Liver (tissue), 9 donors: ENCODE results near the gene ABLIM2. TPM values are rescaled to one million over a fixed set of nuclear protein-coding genes. Genes with fewer than 3 reads are reported as not detected.
A peak's percentile ranks its signal among the peaks of the same experiment; 100 is the strongest.

ENCODE experiments used
- DNase-seq: peaks from one replicate; pipeline ENCODE4 v3.0.0-alpha.2; 2017; ENCODE audit warnings: low spot score
- H3K27ac ChIP-seq, 2 donors: one replicate each; pipeline ENCODE4 v1.7.0; 2013; ENCODE audit warnings: inconsistent platforms in 2 of 2, low read length in 2 of 2, control low read depth in 1 of 2, low read depth in 1 of 2, mild to moderate bottlenecking in 1 of 2
- H3K27me3 ChIP-seq, 4 donors: one replicate each; pipeline versions ENCODE4 v1.6.1 to v1.7.0; 2013; ENCODE audit warnings: low read length in 3 of 4, inconsistent platforms in 1 of 4, mild to moderate bottlenecking in 1 of 4, moderate library complexity in 1 of 4; ENCODE audit not compliant: control insufficient read depth in 4 of 4, insufficient read depth in 4 of 4
- H3K36me3 ChIP-seq, 4 donors: one replicate each; pipeline versions ENCODE4 v1.6.1 to v1.7.0; 2013; ENCODE audit warnings: low read length in 3 of 4, mild to moderate bottlenecking in 3 of 4, low read depth in 1 of 4, moderate library complexity in 1 of 4; ENCODE audit not compliant: control insufficient read depth in 4 of 4, insufficient read depth in 3 of 4
- H3K4me1 ChIP-seq, 4 donors: one replicate each; pipeline versions ENCODE4 v1.6.1 to v1.7.0; 2013; ENCODE audit warnings: low read length in 3 of 4, mild to moderate bottlenecking in 3 of 4, moderate library complexity in 1 of 4; ENCODE audit not compliant: control insufficient read depth in 4 of 4, insufficient read depth in 4 of 4
- H3K4me3 ChIP-seq, 3 donors: one replicate each; pipeline versions ENCODE4 v1.6.1 to v1.7.0; 2013; ENCODE audit warnings: low read length in 3 of 3, control low read depth in 1 of 3, low read depth in 1 of 3, mild to moderate bottlenecking in 1 of 3
- H3K9ac ChIP-seq, 2 donors: one replicate each; pipeline ENCODE4 v1.7.0; 2013; ENCODE audit warnings: low read length in 2 of 2, mild to moderate bottlenecking in 2 of 2, moderate library complexity in 2 of 2, control low read depth in 1 of 2, low read depth in 1 of 2
- H3K9me3 ChIP-seq, 4 donors: one replicate each; pipeline versions ENCODE4 v1.6.1 to v1.7.0; 2013; ENCODE audit warnings: low read length in 3 of 4; ENCODE audit not compliant: control insufficient read depth in 4 of 4
- ATF3 ChIP-seq: IDR thresholded peaks from 2 replicates; pipeline ENCODE4 v1.6.1; 2016; ENCODE audit warnings: antibody characterized with exemption
- CTCF ChIP-seq: fragments of 150-350 bp; IDR thresholded peaks from 2 replicates; pipeline ENCODE4 v1.5.1; 2017; ENCODE audit warnings: improper control_type of control experiment, low read depth, low read length; ENCODE audit not compliant: missing input control
- FOXA1 ChIP-seq: IDR thresholded peaks from 2 replicates; pipeline ENCODE4 v1.6.1; 2016; ENCODE audit warnings: antibody characterized with exemption
- FOXA2 ChIP-seq: IDR thresholded peaks from 2 replicates; pipeline ENCODE4 v1.6.1; 2016; ENCODE audit warnings: antibody characterized with exemption
- GABPA ChIP-seq, 2 donors: IDR thresholded peaks in 1 of 2; conservative IDR thresholded peaks in 1 of 2; 2 replicates each; pipeline ENCODE4 v1.6.1; 2016; ENCODE audit warnings: antibody characterized with exemption in 2 of 2, mild to moderate bottlenecking in 1 of 2, moderate library complexity in 1 of 2
- NR2F2 ChIP-seq: IDR thresholded peaks from 2 replicates; pipeline ENCODE4 v1.6.1; 2016; ENCODE audit warnings: antibody characterized with exemption
- RAD21 ChIP-seq, 2 donors: IDR thresholded peaks; 2 replicates each; pipeline ENCODE4 v1.6.1; 2016; ENCODE audit warnings: antibody characterized with exemption in 2 of 2, mild to moderate bottlenecking in 2 of 2
- REST ChIP-seq: IDR thresholded peaks from 2 replicates; pipeline ENCODE4 v1.6.1; 2016; ENCODE audit warnings: antibody characterized with exemption, mild to moderate bottlenecking
- RXRA ChIP-seq, 2 donors: IDR thresholded peaks; 2 replicates each; pipeline ENCODE4 v1.6.1; 2017 to 2018; ENCODE audit warnings: antibody characterized with exemption in 2 of 2, mild to moderate bottlenecking in 1 of 2
- SP1 ChIP-seq: IDR thresholded peaks from 2 replicates; pipeline ENCODE4 v1.6.1; 2018; ENCODE audit warnings: antibody characterized with exemption, mild to moderate bottlenecking
- TAF1 ChIP-seq: conservative IDR thresholded peaks from 2 replicates; pipeline ENCODE4 v1.6.1; 2016; ENCODE audit warnings: antibody characterized with exemption, mild to moderate bottlenecking
- YY1 ChIP-seq: IDR thresholded peaks from 2 replicates; pipeline ENCODE4 v1.6.1; 2016; ENCODE audit warnings: antibody characterized with exemption, mild to moderate bottlenecking
- ZBTB33 ChIP-seq: IDR thresholded peaks from 2 replicates; pipeline ENCODE4 v1.6.1; 2016; ENCODE audit warnings: antibody characterized with exemption
- WGBS: extraction: QIAGEN DNeasy Blood & Tissue Kit; methylation state at CpG from one replicate; pipeline ENCODE4 v1.1.7; 2013; 5-methylcytosine and 5-hydroxymethylcytosine counted together
- polyA plus RNA-seq, 2 donors: library from polyadenylated mRNA; stranded (reverse) in 1 of 2; unstranded in 1 of 2; fragments of 200-250 nt in 1 of 2; fragments of >200 nt in 1 of 2; fragmentation: Nextera tagmentation in 1 of 2; extraction: Ambion mirVana in 1 of 2; gene quantifications; one replicate each; pipeline versions ENCODE4 v1.2.1 to v1.2.3, GENCODE V29; 2013 to 2015
- total RNA-seq, 2 donors: library from RNA; depleted of rRNA; stranded (reverse); fragments of >200 nt; gene quantifications; one replicate each; pipeline ENCODE4 v1.2.3, GENCODE V29; 2014
- donor health status: healthy.
- donor health status: healthy.
- donor health status: healthy.
- donor health status: healthy.
- donor health status: healthy.

ABLIM2 gene
- total and polyA plus RNA-seq, 4 donors, result 0.75 to 2.5 (median 0.93) TPM

- TF ChIP-seq ZBTB33 (no peak), ATF3 (no peak), FOXA1 (no peak)
Measured at GRCh38 chr4:8157944-8158709, 486 bp downstream of the ABLIM2 start (continued).

GRCh38 chr4:8157496-8157895 is 1.1 kb downstream of the ABLIM2 start:
- Histone ChIP-seq H3K4me3 (peak overlapping the region in 1 of 3 donors; percentile 76), H3K9me3 (no peaks in the 10 kb centered on the region), H3K27ac (no peak overlapping the region), H3K9ac (no peak overlapping the region), H3K4me1 (peaks cover 8 to 25% (median 17%) of the 10 kb centered on the region in 4 donors), H3K27me3 (no peaks in the 10 kb centered on the region), H3K36me3 (no peaks in the 10 kb centered on the region)
- no peak for TF ChIP-seq RXRA (IDR thresholded peaks at IDR 0.05)
- peak in 1 of 2 donors; percentile 19 for TF ChIP-seq RAD21 (IDR thresholded peaks at IDR 0.05)
- TF ChIP-seq CTCF, result no peak
- WGBS, result 43% methylated on average over 15 of the region's 15 CpGs
- DNase-seq, result no peak

- H3K36me3 ChIP-seq, result no peaks in the 10 kb centered on the region
- H3K9ac ChIP-seq, result no peak overlapping the region
- H3K4me1 ChIP-seq, result peaks cover 8 to 25% (median 17%) of the 10 kb centered on the region in 4 donors
- no peaks in the 10 kb centered on the region for H3K27me3 ChIP-seq
- no peak for TF ChIP-seq CTCF
- no peak for TF ChIP-seq SP1
- TF ChIP-seq REST, result no peak
- TF ChIP-seq GABPA (IDR thresholded peaks at IDR 0.05 in 1 of 2, conservative IDR thresholded peaks at IDR 0.05 in 1 of 2), result no peak
- TF ChIP-seq YY1, result no peak
- no peak for TF ChIP-seq FOXA1
- no peak for TF ChIP-seq TAF1
- no peak for TF ChIP-seq NR2F2
- no peak for TF ChIP-seq ZBTB33
- no peak for TF ChIP-seq FOXA2
- no peaks in the 10 kb centered on the region for H3K9me3 ChIP-seq
- no peak overlapping the region for H3K4me3 ChIP-seq
- DNase-seq, result no peak
- H3K27ac ChIP-seq, result no peak overlapping the region
- 81% methylated on average over 8 of the region's 8 CpGs for WGBS
Measured at GRCh38 chr4:8156617-8157016, 2.0 kb downstream of the ABLIM2 start.
